Muscle layer of colon (tissue), 2 donors: Measurements from ENCODE around the gene DIP2C.
"Not testable (repeated sequence)": the region's sequence is repeated elsewhere in the genome, so short reads cannot be mapped to it uniquely, and the experiment has no call there.

Experiments used
- H3K27ac ChIP-seq: one replicate; pipeline ENCODE4 v1.7.0; 2013; ENCODE audit warnings: low read depth, mild to moderate bottlenecking, low read length, moderate library complexity
- H3K27me3 ChIP-seq, 2 donors: one replicate each; pipeline ENCODE4 v1.7.0; 2013; ENCODE audit warnings: low read length in 2 of 2, mild to moderate bottlenecking in 2 of 2; ENCODE audit not compliant: insufficient read depth in 2 of 2, control insufficient read depth in 1 of 2
- H3K36me3 ChIP-seq: one replicate; pipeline ENCODE4 v1.7.0; 2013; ENCODE audit warnings: mild to moderate bottlenecking, low read length; ENCODE audit not compliant: insufficient read depth
- H3K4me1 ChIP-seq: one replicate; pipeline ENCODE4 v1.7.0; 2013; ENCODE audit warnings: mild to moderate bottlenecking, low read length; ENCODE audit not compliant: insufficient read depth
- H3K4me3 ChIP-seq, 2 donors: one replicate each; pipeline ENCODE4 v1.7.0; 2013; ENCODE audit warnings: low read length in 2 of 2, low read depth in 1 of 2, mild to moderate bottlenecking in 1 of 2, moderate library complexity in 1 of 2
- H3K9ac ChIP-seq: one replicate; pipeline ENCODE4 v1.7.0; 2013; ENCODE audit warnings: low read length
- H3K9me3 ChIP-seq: one replicate; pipeline ENCODE4 v1.7.0; 2013; ENCODE audit warnings: mild to moderate bottlenecking, low read length
- donor health status: abdominal sarcoma.
- donor health status: Adenocarcinoma of cecum.

The DIP2C gene

GRCh38 chr10:593421-593820 is 96.0 kb downstream of the DIP2C start:
- Histone ChIP-seq H3K4me1 (peaks cover 35% of the 10 kb centered on the region), H3K4me3 (no peak overlapping the region), H3K9me3 (no peaks in the 10 kb centered on the region), H3K36me3 (no peaks in the 10 kb centered on the region), H3K9ac (no peak overlapping the region), H3K27me3 (no peaks in the 10 kb centered on the region), H3K27ac (no peak overlapping the region)

GRCh38 chr10:593016-593415 is 96.5 kb downstream of the DIP2C start:
- Histone ChIP-seq H3K4me1 (peaks cover 35% of the 10 kb centered on the region), H3K27me3 (no peaks in the 10 kb centered on the region), H3K4me3 (no peak overlapping the region), H3K27ac (no peak overlapping the region), H3K9ac (no peak overlapping the region), H3K36me3 (no peaks in the 10 kb centered on the region), H3K9me3 (no peaks in the 10 kb centered on the region)

- Histone ChIP-seq H3K9ac (no peak overlapping the region), H3K27ac (no peak overlapping the region)
Observed at GRCh38 chr10:591646-592045, 97.8 kb downstream of the DIP2C start.

GRCh38 chr10:590721-591120 is 98.7 kb downstream of the DIP2C start:
- H3K4me3 ChIP-seq: no peak overlapping the region
- H3K9me3 ChIP-seq: no peaks in the 10 kb centered on the region
- peaks cover 37% of the 10 kb centered on the region for H3K4me1 ChIP-seq
- H3K36me3 ChIP-seq: no peaks in the 10 kb centered on the region
- no peak overlapping the region for H3K27ac ChIP-seq
- no peaks in the 10 kb centered on the region for H3K27me3 ChIP-seq
- no peak overlapping the region for H3K9ac ChIP-seq

More at GRCh38 chr10:591646-592045, 97.8 kb downstream of the DIP2C start:
- no peak overlapping the region for H3K4me3 ChIP-seq
- H3K4me1 ChIP-seq: peaks cover 31% of the 10 kb centered on the region
- H3K36me3 ChIP-seq: no peaks in the 10 kb centered on the region
- H3K27me3 ChIP-seq: no peaks in the 10 kb centered on the region
- no peaks in the 10 kb centered on the region for H3K9me3 ChIP-seq

GRCh38 chr10:589961-590680 is 99.3 kb downstream of the DIP2C start:
- Histone ChIP-seq H3K36me3 (no peaks in the 10 kb centered on the region), H3K27me3 (no peaks in the 10 kb centered on the region), H3K4me1 (peaks cover 37% of the 10 kb centered on the region), H3K9me3 (no peaks in the 10 kb centered on the region), H3K9ac (no peak overlapping the region), H3K4me3 (no peak overlapping the region), H3K27ac (no peak overlapping the region)

GRCh38 chr10:588246-589165 is 101.0 kb downstream of the DIP2C start:
- no peaks in the 10 kb centered on the region for H3K27me3 ChIP-seq
- no peak overlapping the region for H3K4me3 ChIP-seq
- H3K9ac ChIP-seq: no peak overlapping the region
- H3K27ac ChIP-seq: no peak overlapping the region
- peaks cover 24% of the 10 kb centered on the region for H3K4me1 ChIP-seq
- H3K9me3 ChIP-seq: no peaks in the 10 kb centered on the region
- H3K36me3 ChIP-seq: no peaks in the 10 kb centered on the region

- H3K9me3 ChIP-seq: no peaks in the 10 kb centered on the region
- no peak overlapping the region for H3K9ac ChIP-seq
- H3K4me1 ChIP-seq: peaks cover 32% of the 10 kb centered on the region
- H3K4me3 ChIP-seq: no peak overlapping the region
- no peaks in the 10 kb centered on the region for H3K36me3 ChIP-seq
- H3K27me3 ChIP-seq: no peaks in the 10 kb centered on the region
- H3K27ac ChIP-seq: no peak overlapping the region
Observed at GRCh38 chr10:586716-587115, 102.8 kb downstream of the DIP2C start.

GRCh38 chr10:586151-586550 is 103.3 kb downstream of the DIP2C start:
- H3K27ac ChIP-seq: no peak overlapping the region
- no peaks in the 10 kb centered on the region for H3K27me3 ChIP-seq
- H3K4me1 ChIP-seq: peaks cover 35% of the 10 kb centered on the region
- no peaks in the 10 kb centered on the region for H3K9me3 ChIP-seq
- no peak overlapping the region for H3K9ac ChIP-seq
- H3K4me3 ChIP-seq: no peak overlapping the region
- H3K36me3 ChIP-seq: no peaks in the 10 kb centered on the region

GRCh38 chr10:585502-585901 is 104.0 kb downstream of the DIP2C start:
- no peak overlapping the region for H3K27ac ChIP-seq
- no peaks in the 10 kb centered on the region for H3K36me3 ChIP-seq
- no peaks in the 10 kb centered on the region for H3K9me3 ChIP-seq
- H3K4me1 ChIP-seq: peaks cover 35% of the 10 kb centered on the region
- H3K4me3 ChIP-seq: no peak overlapping the region
- H3K9ac ChIP-seq: no peak overlapping the region
- no peaks in the 10 kb centered on the region for H3K27me3 ChIP-seq

- peaks cover 35% of the 10 kb centered on the region for H3K4me1 ChIP-seq
- H3K9ac ChIP-seq, H3K27me3 ChIP-seq, H3K4me3 ChIP-seq, H3K9me3 ChIP-seq, H3K36me3 ChIP-seq, H3K27ac ChIP-seq: not testable (repeated sequence)
Observed at GRCh38 chr10:584497-585290, 104.8 kb downstream of the DIP2C start.

- no peaks in the 10 kb centered on the region for H3K27me3 ChIP-seq
- no peak overlapping the region for H3K9ac ChIP-seq
- peaks cover 23% of the 10 kb centered on the region for H3K4me1 ChIP-seq
- no peaks in the 10 kb centered on the region for H3K9me3 ChIP-seq
- H3K27ac ChIP-seq: no peak overlapping the region
- no peaks in the 10 kb centered on the region for H3K36me3 ChIP-seq
- no peak overlapping the region for H3K4me3 ChIP-seq
Observed at GRCh38 chr10:583433-583832, 106.0 kb downstream of the DIP2C start.
